GM18868 (cell line): ENCODE measurements around the gene CAMK2D.
A peak's percentile ranks its signal among the peaks of the same experiment; 100 is the strongest.

Source experiments
- ATAC-seq: cut with Tn5 transposase; IDR thresholded peaks from one replicate; pipeline ENCODE4 v1.9.1; 2021; ENCODE audit warnings: mild to moderate bottlenecking, moderate library complexity; ENCODE audit not compliant: unreplicated experiment

The CAMK2D gene

GRCh38 chr4:113643505-113643904 lies 118.0 kb downstream of the CAMK2D start:
- no peak for ATAC-seq

GRCh38 chr4:113641025-113641431 lies 120.5 kb downstream of the CAMK2D start:
- ATAC-seq, result peak; percentile 57

- ATAC-seq, result peak; percentile 20
These were observed 122.2 kb downstream of the CAMK2D start for GRCh38 chr4:113639326-113639725.

- ATAC-seq, result no peak
These were observed 123.0 kb downstream of the CAMK2D start for GRCh38 chr4:113638562-113638832.

GRCh38 chr4:113637823-113638561 lies 123.5 kb downstream of the CAMK2D start:
- ATAC-seq, result no peak

- ATAC-seq, result no peak
These were observed 124.2 kb downstream of the CAMK2D start for GRCh38 chr4:113637363-113637762.

GRCh38 chr4:113636877-113637276 lies 124.7 kb downstream of the CAMK2D start:
- ATAC-seq, result peak; percentile 25

GRCh38 chr4:113636438-113636818 lies 125.1 kb downstream of the CAMK2D start:
- ATAC-seq, result peak; percentile 66

- peak; percentile 1 for ATAC-seq
These were observed 125.7 kb downstream of the CAMK2D start for GRCh38 chr4:113635739-113636437.

GRCh38 chr4:113634081-113634969 lies 127.2 kb downstream of the CAMK2D start:
- ATAC-seq, result no peak

GRCh38 chr4:113633467-113633866 lies 128.1 kb downstream of the CAMK2D start:
- no peak for ATAC-seq

- no peak for ATAC-seq
These were observed 132.8 kb downstream of the CAMK2D start for GRCh38 chr4:113628711-113629110.

- ATAC-seq, result no peak
These were observed 134.2 kb downstream of the CAMK2D start for GRCh38 chr4:113627321-113627720.

- no peak for ATAC-seq
These were observed 135.6 kb downstream of the CAMK2D start for GRCh38 chr4:113625902-113626301.

GRCh38 chr4:113623274-113623894 lies 138.2 kb downstream of the CAMK2D start:
- no peak for ATAC-seq

GRCh38 chr4:113621633-113622032 lies 139.9 kb downstream of the CAMK2D start:
- ATAC-seq, result no peak

- no peak for ATAC-seq
These were observed 141.5 kb downstream of the CAMK2D start for GRCh38 chr4:113620032-113620431.

- no peak for ATAC-seq
These were observed 142.0 kb downstream of the CAMK2D start for GRCh38 chr4:113619526-113619925.

GRCh38 chr4:113618205-113618604 lies 143.3 kb downstream of the CAMK2D start:
- ATAC-seq, result peak; percentile 43

GRCh38 chr4:113617195-113617594 lies 144.3 kb downstream of the CAMK2D start:
- ATAC-seq, result no peak

- no peak for ATAC-seq
These were observed 145.1 kb downstream of the CAMK2D start for GRCh38 chr4:113616443-113616842.
